HepG2 (cell line): Measurements from ENCODE around the gene INHBC. TPM values are rescaled to one million over a fixed set of nuclear protein-coding genes. Genes with fewer than 3 reads are reported as not detected.

Experiments used
- ATM ChIP-seq: fragments of 450-650 bp; IDR thresholded peaks from 2 replicates; pipeline ENCODE4 v1.7.1; 2017; ENCODE audit warnings: mild to moderate bottlenecking, borderline replicate concordance
- GTF2F1 ChIP-seq: fragments of 150-350 bp; IDR thresholded peaks from 2 replicates; pipeline ENCODE4 v1.6.1; 2014; ENCODE audit warnings: low read length
- KAT8 ChIP-seq: IDR thresholded peaks from 2 replicates; pipeline ENCODE4 v1.6.1; 2016; ENCODE audit warnings: missing genetic modification reagents, missing compliant biosample characterization
- KDM1A ChIP-seq: IDR thresholded peaks from 2 replicates; pipeline ENCODE4 v1.6.1; 2016; ENCODE audit warnings: missing compliant biosample characterization
- KDM5B ChIP-seq: sonication (generic); formaldehyde crosslinking; IDR thresholded peaks from 2 replicates; pipeline ENCODE4 v1.4.0; 2020; ENCODE audit warnings: missing genetic modification reagents, mild to moderate bottlenecking, borderline replicate concordance
- KMT2A ChIP-seq: sonication (generic); formaldehyde crosslinking; IDR thresholded peaks from 2 replicates; pipeline ENCODE4 v1.4.0; 2020; ENCODE audit warnings: missing genetic modification reagents
- MAF1 ChIP-seq: sonication (generic); formaldehyde crosslinking; IDR thresholded peaks from 2 replicates; pipeline ENCODE4 v1.5.0; 2020; ENCODE audit warnings: missing genetic modification reagents, borderline replicate concordance
- NFIC ChIP-seq: IDR thresholded peaks from 2 replicates; pipeline ENCODE4 v1.6.1; 2012; ENCODE audit warnings: mild to moderate bottlenecking, low read length, inconsistent platforms
- NR3C1 ChIP-seq: sonication (generic); formaldehyde crosslinking; IDR thresholded peaks from 2 replicates; pipeline ENCODE4 v1.4.0; 2020; ENCODE audit warnings: missing genetic modification reagents
- PRPF4 ChIP-seq: fragments of 200-400 bp; formaldehyde crosslinking; IDR thresholded peaks from 2 replicates; pipeline ENCODE4 v1.6.1; 2016; ENCODE audit warnings: low read length, low read depth; ENCODE audit not compliant: poor library complexity, severe bottlenecking
- RAD51 ChIP-seq: fragments of 450-650 bp; IDR thresholded peaks from 2 replicates; pipeline ENCODE4 v1.6.1; 2016; ENCODE audit warnings: borderline replicate concordance
- STAT5B ChIP-seq: sonication (generic); formaldehyde crosslinking; IDR thresholded peaks from 2 replicates; pipeline ENCODE4 v1.4.0; 2020; ENCODE audit warnings: missing genetic modification reagents
- SUZ12 ChIP-seq: fragments of 150-350 bp; IDR thresholded peaks from 2 replicates; pipeline ENCODE4 v1.6.1; 2014; ENCODE audit warnings: low read depth, low read length
- ZFY ChIP-seq: sonication (generic); formaldehyde crosslinking; IDR thresholded peaks from 2 replicates; pipeline ENCODE4 v1.4.0; 2020; ENCODE audit warnings: missing genetic modification reagents
- ZNF253 ChIP-seq: sonication (generic); formaldehyde crosslinking; IDR thresholded peaks from 2 replicates; pipeline ENCODE4 v1.8.0; 2022; ENCODE audit warnings: mild to moderate bottlenecking, missing genetic modification reagents, borderline replicate concordance
- ZNF263 ChIP-seq: sonication (generic); formaldehyde crosslinking; IDR thresholded peaks from 2 replicates; pipeline ENCODE4 v1.4.0; 2020; ENCODE audit warnings: missing genetic modification reagents
- ZNF615 ChIP-seq: sonication (generic); formaldehyde crosslinking; IDR thresholded peaks from 2 replicates; pipeline ENCODE4 v1.5.0; 2020; ENCODE audit warnings: mild to moderate bottlenecking, missing genetic modification reagents, borderline replicate concordance
- ZNF746 ChIP-seq: sonication (generic); formaldehyde crosslinking; IDR thresholded peaks from 2 replicates; pipeline ENCODE4 v1.8.0; 2022; ENCODE audit warnings: mild to moderate bottlenecking, missing genetic modification reagents
- polyA plus RNA-seq, 8 experiments: library from polyadenylated mRNA; depleted of rRNA in 3 of 8; stranded (reverse) in 7 of 8; unstranded in 1 of 8; fragments of >200 nt; fragmentation: Illumina TruSeq in 4 of 8; extraction: Trizol in 4 of 8; gene quantifications; 2 replicates each; pipeline versions ENCODE4 v1.2.1 to v1.2.3, GENCODE V29; 2011 to 2016; ENCODE audit warnings: low read depth in 4 of 8, missing spikeins in 1 of 8, mixed read lengths in 1 of 8; ENCODE audit not compliant: insufficient read depth in 1 of 8
- total RNA-seq, 5 experiments: library from RNA; depleted of rRNA; stranded (reverse); fragments of >200 nt; fragmentation: Illumina TruSeq; extraction: Trizol; gene quantifications; 2 replicates each; pipeline ENCODE4 v1.2.3, GENCODE V29; 2016; ENCODE audit warnings: low read depth in 1 of 5
- TF ChIP-seq, protein P1 (sequence below): IDR thresholded peaks from 2 replicates; pipeline ENCODE4 v1.6.1; 2016
- TF ChIP-seq, protein P2 (sequence below): sonication (generic); formaldehyde crosslinking; IDR thresholded peaks from 2 replicates; pipeline ENCODE4 v1.4.0; 2020; ENCODE audit warnings: missing genetic modification reagents
- TF ChIP-seq, protein P3 (sequence below): sonication (generic); formaldehyde crosslinking; conservative IDR thresholded peaks from 2 replicates; pipeline ENCODE4 v1.4.0; 2020; ENCODE audit warnings: missing genetic modification reagents
- TF ChIP-seq, protein P4 (sequence below): sonication (generic); formaldehyde crosslinking; IDR thresholded peaks from 2 replicates; pipeline ENCODE4 v1.4.0; 2020; ENCODE audit warnings: missing genetic modification reagents, borderline replicate concordance
- TF ChIP-seq, protein P5 (sequence below): sonication (generic); formaldehyde crosslinking; IDR thresholded peaks from 2 replicates; pipeline ENCODE4 v1.8.1; 2023; ENCODE audit warnings: mild to moderate bottlenecking, missing genetic modification reagents, borderline replicate concordance

INHBC gene
- total and polyA plus RNA-seq, 2 of the 13 experiments (the other 11 are each of a cell fraction or from before 2014, with no cell fraction given): 1.8 to 13.8 TPM

DNA sequence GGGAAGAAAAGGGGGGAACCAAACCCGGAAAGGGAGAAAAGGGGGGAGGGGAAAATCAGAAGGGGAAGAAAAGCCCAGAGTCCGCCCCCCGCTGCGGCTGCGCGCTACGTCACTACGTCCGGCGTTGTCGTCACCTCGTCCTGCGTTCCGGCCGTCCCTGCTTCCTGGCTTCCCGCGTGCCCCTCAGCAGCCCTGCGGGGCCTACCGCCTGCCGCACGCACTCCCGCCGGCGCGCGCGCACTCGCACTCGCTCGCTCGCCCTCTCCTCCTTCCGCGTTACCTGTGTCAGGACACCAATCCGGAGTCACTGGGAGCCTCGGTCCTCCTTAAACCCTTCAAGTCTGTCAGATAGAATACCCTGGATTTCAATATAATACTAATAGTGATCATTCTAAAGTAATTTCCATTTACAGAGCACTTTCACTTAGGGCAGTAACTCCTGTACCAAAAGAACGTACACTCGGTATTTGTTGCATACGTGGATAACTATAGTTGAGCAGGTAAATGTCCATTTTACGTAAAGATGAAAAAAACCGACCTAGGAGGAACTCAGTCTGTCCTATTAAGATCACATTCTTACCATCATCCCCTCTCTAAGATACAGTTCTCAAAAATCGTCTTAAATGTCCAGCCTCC lies 3.5 kb upstream of the INHBC start, which contains the start of gene R3HDM2 (continued):
- TF ChIP-seq ZFY (CRISPR knock-in tag): peak; percentile 93
- TF ChIP-seq, protein P1, sequence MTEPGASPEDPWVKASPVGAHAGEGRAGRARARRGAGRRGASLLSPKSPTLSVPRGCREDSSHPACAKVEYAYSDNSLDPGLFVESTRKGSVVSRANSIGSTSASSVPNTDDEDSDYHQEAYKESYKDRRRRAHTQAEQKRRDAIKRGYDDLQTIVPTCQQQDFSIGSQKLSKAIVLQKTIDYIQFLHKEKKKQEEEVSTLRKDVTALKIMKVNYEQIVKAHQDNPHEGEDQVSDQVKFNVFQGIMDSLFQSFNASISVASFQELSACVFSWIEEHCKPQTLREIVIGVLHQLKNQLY: no peak
- TF ChIP-seq ATM: no peak
- TF ChIP-seq ZNF746 (CRISPR knock-in tag): peak; percentile 86
- TF ChIP-seq KDM5B: peak; percentile 92; the same call in 1 of the 2 replicates
- no peak for TF ChIP-seq NR3C1 (CRISPR knock-in tag)
- TF ChIP-seq PRPF4: no peak
- no peak for TF ChIP-seq SUZ12
- TF ChIP-seq ZNF253 (CRISPR knock-in tag): no peak
- TF ChIP-seq GTF2F1: 0 out of 2 replicates have a peak, but pooled peaks have one; percentile 44
- no peak for TF ChIP-seq ZNF615 (CRISPR knock-in tag)
- TF ChIP-seq KDM1A: no peak
- TF ChIP-seq KMT2A (CRISPR knock-in tag): peak; percentile 88
- no peak for TF ChIP-seq NFIC
- TF ChIP-seq ZNF263 (CRISPR knock-in tag): peak; percentile 73
- no peak for TF ChIP-seq STAT5B (CRISPR knock-in tag)
- TF ChIP-seq, protein P2, sequence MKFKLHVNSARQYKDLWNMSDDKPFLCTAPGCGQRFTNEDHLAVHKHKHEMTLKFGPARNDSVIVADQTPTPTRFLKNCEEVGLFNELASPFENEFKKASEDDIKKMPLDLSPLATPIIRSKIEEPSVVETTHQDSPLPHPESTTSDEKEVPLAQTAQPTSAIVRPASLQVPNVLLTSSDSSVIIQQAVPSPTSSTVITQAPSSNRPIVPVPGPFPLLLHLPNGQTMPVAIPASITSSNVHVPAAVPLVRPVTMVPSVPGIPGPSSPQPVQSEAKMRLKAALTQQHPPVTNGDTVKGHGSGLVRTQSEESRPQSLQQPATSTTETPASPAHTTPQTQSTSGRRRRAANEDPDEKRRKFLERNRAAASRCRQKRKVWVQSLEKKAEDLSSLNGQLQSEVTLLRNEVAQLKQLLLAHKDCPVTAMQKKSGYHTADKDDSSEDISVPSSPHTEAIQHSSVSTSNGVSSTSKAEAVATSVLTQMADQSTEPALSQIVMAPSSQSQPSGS (CRISPR knock-in tag): peak; percentile 79
- TF ChIP-seq, protein P3, sequence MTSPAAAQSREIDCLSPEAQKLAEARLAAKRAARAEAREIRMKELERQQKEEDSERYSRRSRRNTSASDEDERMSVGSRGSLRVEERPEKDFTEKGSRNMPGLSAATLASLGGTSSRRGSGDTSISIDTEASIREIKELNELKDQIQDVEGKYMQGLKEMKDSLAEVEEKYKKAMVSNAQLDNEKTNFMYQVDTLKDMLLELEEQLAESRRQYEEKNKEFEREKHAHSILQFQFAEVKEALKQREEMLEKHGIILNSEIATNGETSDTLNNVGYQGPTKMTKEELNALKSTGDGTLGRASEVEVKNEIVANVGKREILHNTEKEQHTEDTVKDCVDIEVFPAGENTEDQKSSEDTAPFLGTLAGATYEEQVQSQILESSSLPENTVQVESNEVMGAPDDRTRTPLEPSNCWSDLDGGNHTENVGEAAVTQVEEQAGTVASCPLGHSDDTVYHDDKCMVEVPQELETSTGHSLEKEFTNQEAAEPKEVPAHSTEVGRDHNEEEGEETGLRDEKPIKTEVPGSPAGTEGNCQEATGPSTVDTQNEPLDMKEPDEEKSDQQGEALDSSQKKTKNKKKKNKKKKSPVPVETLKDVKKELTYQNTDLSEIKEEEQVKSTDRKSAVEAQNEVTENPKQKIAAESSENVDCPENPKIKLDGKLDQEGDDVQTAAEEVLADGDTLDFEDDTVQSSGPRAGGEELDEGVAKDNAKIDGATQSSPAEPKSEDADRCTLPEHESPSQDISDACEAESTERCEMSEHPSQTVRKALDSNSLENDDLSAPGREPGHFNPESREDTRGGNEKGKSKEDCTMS (CRISPR knock-in tag): no peak
- TF ChIP-seq KAT8 (CRISPR knock-in tag): peak; percentile 89
- TF ChIP-seq MAF1: no peak
- TF ChIP-seq, protein P4, sequence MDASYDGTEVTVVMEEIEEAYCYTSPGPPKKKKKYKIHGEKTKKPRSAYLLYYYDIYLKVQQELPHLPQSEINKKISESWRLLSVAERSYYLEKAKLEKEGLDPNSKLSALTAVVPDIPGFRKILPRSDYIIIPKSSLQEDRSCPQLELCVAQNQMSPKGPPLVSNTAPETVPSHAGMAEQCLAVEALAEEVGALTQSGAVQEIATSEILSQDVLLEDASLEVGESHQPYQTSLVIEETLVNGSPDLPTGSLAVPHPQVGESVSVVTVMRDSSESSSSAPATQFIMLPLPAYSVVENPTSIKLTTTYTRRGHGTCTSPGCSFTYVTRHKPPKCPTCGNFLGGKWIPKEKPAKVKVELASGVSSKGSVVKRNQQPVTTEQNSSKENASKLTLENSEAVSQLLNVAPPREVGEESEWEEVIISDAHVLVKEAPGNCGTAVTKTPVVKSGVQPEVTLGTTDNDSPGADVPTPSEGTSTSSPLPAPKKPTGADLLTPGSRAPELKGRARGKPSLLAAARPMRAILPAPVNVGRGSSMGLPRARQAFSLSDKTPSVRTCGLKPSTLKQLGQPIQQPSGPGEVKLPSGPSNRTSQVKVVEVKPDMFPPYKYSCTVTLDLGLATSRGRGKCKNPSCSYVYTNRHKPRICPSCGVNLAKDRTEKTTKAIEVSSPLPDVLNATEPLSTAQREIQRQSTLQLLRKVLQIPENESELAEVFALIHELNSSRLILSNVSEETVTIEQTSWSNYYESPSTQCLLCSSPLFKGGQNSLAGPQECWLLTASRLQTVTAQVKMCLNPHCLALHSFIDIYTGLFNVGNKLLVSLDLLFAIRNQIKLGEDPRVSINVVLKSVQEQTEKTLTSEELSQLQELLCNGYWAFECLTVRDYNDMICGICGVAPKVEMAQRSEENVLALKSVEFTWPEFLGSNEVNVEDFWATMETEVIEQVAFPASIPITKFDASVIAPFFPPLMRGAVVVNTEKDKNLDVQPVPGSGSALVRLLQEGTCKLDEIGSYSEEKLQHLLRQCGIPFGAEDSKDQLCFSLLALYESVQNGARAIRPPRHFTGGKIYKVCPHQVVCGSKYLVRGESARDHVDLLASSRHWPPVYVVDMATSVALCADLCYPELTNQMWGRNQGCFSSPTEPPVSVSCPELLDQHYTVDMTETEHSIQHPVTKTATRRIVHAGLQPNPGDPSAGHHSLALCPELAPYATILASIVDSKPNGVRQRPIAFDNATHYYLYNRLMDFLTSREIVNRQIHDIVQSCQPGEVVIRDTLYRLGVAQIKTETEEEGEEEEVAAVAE: no peak; the same call in 1 of the 2 replicates
- TF ChIP-seq, protein P5, sequence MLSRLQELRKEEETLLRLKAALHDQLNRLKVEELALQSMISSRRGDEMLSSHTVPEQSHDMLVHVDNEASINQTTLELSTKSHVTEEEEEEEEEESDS (CRISPR knock-in tag): no peak
- no peak for TF ChIP-seq RAD51
